Right atrium auricular region (tissue), 2 donors: Measurements from ENCODE around the gene LPIN1. TPM values are rescaled to one million over a fixed set of nuclear protein-coding genes. Genes with fewer than 3 reads are reported as not detected.

Experiments
- DNase-seq: peaks from one replicate; pipeline ENCODE4 v3.0.0-alpha.2; 2019; ENCODE audit warnings: low spot score
- H3K27ac ChIP-seq, 2 donors: fragments of 200-600 bp; sonication (generic); 1 replicate in 1 of 2; 2 replicates in 1 of 2; pipeline ENCODE4 v1.5.1; 2016 to 2019
- H3K27me3 ChIP-seq, 2 donors: fragments of 200-600 bp; sonication (generic); one replicate each; pipeline versions ENCODE4 v1.5.1 to v1.6.0; 2017 to 2019
- H3K36me3 ChIP-seq: fragments of 200-600 bp; sonication (generic); one replicate; pipeline ENCODE4 v1.5.1; 2016
- H3K4me1 ChIP-seq, 2 donors: fragments of 200-600 bp; sonication (generic); one replicate each; pipeline versions ENCODE4 v1.5.1 to v1.6.0; 2017 to 2019
- H3K4me3 ChIP-seq, 2 donors: fragments of 200-600 bp; sonication (generic); 1 replicate in 1 of 2; 2 replicates in 1 of 2; pipeline ENCODE4 v1.5.1; 2017 to 2019; ENCODE audit warnings: mild to moderate bottlenecking in 1 of 2, moderate library complexity in 1 of 2
- H3K9me3 ChIP-seq, 2 donors: fragments of 200-600 bp; sonication (generic); one replicate each; pipeline ENCODE4 v1.5.1; 2019
- CTCF ChIP-seq, 2 donors: fragments of 200-600 bp; sonication (generic); IDR thresholded peaks; one replicate each; pipeline ENCODE4 v1.5.1; 2019; ENCODE audit warnings: antibody characterized with exemption in 2 of 2
- total RNA-seq, 2 donors: library from RNA; depleted of rRNA; stranded (reverse); fragments of >200 nt; gene quantifications; one replicate each; pipeline ENCODE4 v1.1.0, GENCODE V29; 2016

Gene LPIN1
- total RNA-seq, 2 donors from 2014 or later = 21.0 to 27.4 TPM

- H3K4me1 ChIP-seq = peaks cover 0 to 37% of the 10 kb centered on the region in 2 donors
- no peaks in the 10 kb centered on the region for H3K9me3 ChIP-seq
- no peaks in the 10 kb centered on the region for H3K27me3 ChIP-seq
- peak overlapping the region in 1 of 2 donors; percentile 61 for H3K27ac ChIP-seq
- no peak for TF ChIP-seq CTCF (IDR thresholded peaks at IDR 0.05)
- H3K4me3 ChIP-seq = no peak overlapping the region
- no peak for DNase-seq
- peaks cover 8% of the 10 kb centered on the region for H3K36me3 ChIP-seq
Measured at GRCh38 chr2:11828933-11829323, 82.5 kb downstream of the LPIN1 start.

- peak overlapping the region in 1 of 2 donors; percentile 21 for H3K4me3 ChIP-seq
- TF ChIP-seq CTCF (IDR thresholded peaks at IDR 0.05) = peak; percentile 24 to 60
- DNase-seq = peak; percentile 61
- H3K27me3 ChIP-seq = no peaks in the 10 kb centered on the region
- H3K9me3 ChIP-seq = peaks cover 0 to 4% of the 10 kb centered on the region in 2 donors
- H3K4me1 ChIP-seq = peaks cover 0 to 36% of the 10 kb centered on the region in 2 donors
- H3K36me3 ChIP-seq = peaks cover 6% of the 10 kb centered on the region
- peak overlapping the region; percentile 52 to 61 for H3K27ac ChIP-seq
Measured at GRCh38 chr2:11829324-11829946, 83.0 kb downstream of the LPIN1 start.

- H3K4me3 ChIP-seq = peak overlapping the region in 1 of 2 donors; percentile 21
- DNase-seq = peak; percentile 77
Measured at GRCh38 chr2:11829947-11830707, 83.7 kb downstream of the LPIN1 start.

GRCh38 chr2:11830708-11831301, 84.4 kb downstream of the LPIN1 start:
- no peak for TF ChIP-seq CTCF (IDR thresholded peaks at IDR 0.05)
- Histone ChIP-seq H3K4me1 (peaks cover 0 to 22% of the 10 kb centered on the region in 2 donors), H3K27me3 (no peaks in the 10 kb centered on the region), H3K36me3 (peaks cover 3% of the 10 kb centered on the region), H3K9me3 (peaks cover 0 to 8% of the 10 kb centered on the region in 2 donors), H3K4me3 (peak overlapping the region in 1 of 2 donors; percentile 21), H3K27ac (peak overlapping the region; percentile 52 to 61)
- DNase-seq = no peak

More at GRCh38 chr2:11829947-11830707, 83.7 kb downstream of the LPIN1 start:
- Histone ChIP-seq H3K4me1 (peaks cover 0 to 29% of the 10 kb centered on the region in 2 donors), H3K27me3 (no peaks in the 10 kb centered on the region), H3K27ac (peak overlapping the region; percentile 52 to 61), H3K9me3 (peaks cover 0 to 8% of the 10 kb centered on the region in 2 donors), H3K36me3 (peaks cover 4% of the 10 kb centered on the region)
- TF ChIP-seq CTCF (IDR thresholded peaks at IDR 0.05) = no peak

- no peak for TF ChIP-seq CTCF (IDR thresholded peaks at IDR 0.05)
- Histone ChIP-seq H3K27ac (no peak overlapping the region), H3K27me3 (no peaks in the 10 kb centered on the region), H3K4me3 (no peak overlapping the region), H3K9me3 (peaks cover 0 to 8% of the 10 kb centered on the region in 2 donors), H3K4me1 (peaks cover 0 to 22% of the 10 kb centered on the region in 2 donors), H3K36me3 (no peaks in the 10 kb centered on the region)
- DNase-seq = no peak
Measured at GRCh38 chr2:11831415-11831814, 85.0 kb downstream of the LPIN1 start.
